HepG2 (cell line): ENCODE data around the gene DDAH2. TPM values are rescaled to one million over a fixed set of nuclear protein-coding genes. Genes with fewer than 3 reads are reported as not detected.

Experiments used
- BCL3 ChIP-seq: sonication (generic); formaldehyde crosslinking; IDR thresholded peaks from 2 replicates; pipeline ENCODE4 v1.5.1; 2020; ENCODE audit warnings: mild to moderate bottlenecking, missing genetic modification reagents, moderate library complexity
- CSRNP1 ChIP-seq: sonication (generic); formaldehyde crosslinking; IDR thresholded peaks from 2 replicates; pipeline ENCODE4 v1.8.1; 2023; ENCODE audit warnings: mild to moderate bottlenecking, missing genetic modification reagents
- DRAP1 ChIP-seq: IDR thresholded peaks from 2 replicates; pipeline ENCODE4 v1.6.1; 2016; ENCODE audit warnings: missing genetic modification reagents, missing compliant biosample characterization
- FOXC1 ChIP-seq: sonication (generic); formaldehyde crosslinking; IDR thresholded peaks from 2 replicates; pipeline ENCODE4 v1.8.0; 2022; ENCODE audit warnings: mild to moderate bottlenecking, missing genetic modification reagents, borderline replicate concordance
- GATAD2A ChIP-seq: IDR thresholded peaks from 2 replicates; pipeline ENCODE4 v1.6.1; 2016
- HNRNPH1 ChIP-seq: fragments of 200-400 bp; formaldehyde crosslinking; optimal IDR thresholded peaks from 2 replicates; pipeline ENCODE3; 2017; ENCODE audit warnings: mild to moderate bottlenecking, low read depth, low read length
- HOXA5 ChIP-seq: sonication (generic); formaldehyde crosslinking; IDR thresholded peaks from 2 replicates; pipeline ENCODE4 v1.4.0; 2020; ENCODE audit warnings: missing genetic modification reagents
- ISL2 ChIP-seq: sonication (generic); formaldehyde crosslinking; IDR thresholded peaks from 2 replicates; pipeline ENCODE4 v1.5.0; 2020; ENCODE audit warnings: missing genetic modification reagents
- KLF6 ChIP-seq: IDR thresholded peaks from 2 replicates; pipeline ENCODE4 v1.8.0; 2016; ENCODE audit warnings: missing biosample characterization, missing genetic modification reagents
- MXD1 ChIP-seq: sonication (generic); formaldehyde crosslinking; IDR thresholded peaks from 2 replicates; pipeline ENCODE4 v1.4.0; 2020; ENCODE audit warnings: mild to moderate bottlenecking, missing genetic modification reagents
- NFATC3 ChIP-seq: sonication (generic); formaldehyde crosslinking; IDR thresholded peaks from 2 replicates; pipeline ENCODE4 v1.5.1; 2020; ENCODE audit warnings: mild to moderate bottlenecking, missing genetic modification reagents
- NRL ChIP-seq: sonication (generic); formaldehyde crosslinking; IDR thresholded peaks from 2 replicates; pipeline ENCODE4 v1.5.0; 2020; ENCODE audit warnings: missing genetic modification reagents, mild to moderate bottlenecking, moderate library complexity, borderline replicate concordance
- RAD21 ChIP-seq: fragments of 450-650 bp; formaldehyde crosslinking; IDR thresholded peaks from 2 replicates; pipeline ENCODE4 v1.5.0; 2020; ENCODE audit warnings: mild to moderate bottlenecking
- REL ChIP-seq: sonication (generic); formaldehyde crosslinking; conservative IDR thresholded peaks from 2 replicates; pipeline ENCODE4 v1.8.0; 2022; ENCODE audit warnings: mild to moderate bottlenecking, missing genetic modification reagents, moderate library complexity
- SP4 ChIP-seq: sonication (generic); formaldehyde crosslinking; IDR thresholded peaks from 2 replicates; pipeline ENCODE4 v1.8.1; 2023; ENCODE audit warnings: mild to moderate bottlenecking, missing genetic modification reagents
- THAP7 ChIP-seq: sonication (generic); formaldehyde crosslinking; IDR thresholded peaks from 2 replicates; pipeline ENCODE4 v1.8.1; 2023; ENCODE audit warnings: mild to moderate bottlenecking, missing genetic modification reagents
- ZBTB38 ChIP-seq: sonication (generic); formaldehyde crosslinking; IDR thresholded peaks from 2 replicates; pipeline ENCODE4 v1.5.1; 2020; ENCODE audit warnings: mild to moderate bottlenecking, missing genetic modification reagents
- ZNF335 ChIP-seq: sonication (generic); formaldehyde crosslinking; IDR thresholded peaks from 2 replicates; pipeline ENCODE4 v1.4.0; 2020; ENCODE audit warnings: missing genetic modification reagents
- ZNF501 ChIP-seq: sonication (generic); formaldehyde crosslinking; IDR thresholded peaks from 2 replicates; pipeline ENCODE4 v1.5.1; 2020; ENCODE audit warnings: mild to moderate bottlenecking, moderate library complexity, missing genetic modification reagents
- ZNF790 ChIP-seq: sonication (generic); formaldehyde crosslinking; IDR thresholded peaks from 2 replicates; pipeline ENCODE4 v1.8.0; 2022; ENCODE audit warnings: missing genetic modification reagents, mild to moderate bottlenecking, borderline replicate concordance
- polyA plus RNA-seq, 8 experiments: library from polyadenylated mRNA; depleted of rRNA in 3 of 8; stranded (reverse) in 7 of 8; unstranded in 1 of 8; fragments of >200 nt; fragmentation: Illumina TruSeq in 4 of 8; extraction: Trizol in 4 of 8; gene quantifications; 2 replicates each; pipeline versions ENCODE4 v1.2.1 to v1.2.3, GENCODE V29; 2011 to 2016; ENCODE audit warnings: low read depth in 4 of 8, missing spikeins in 1 of 8, mixed read lengths in 1 of 8; ENCODE audit not compliant: insufficient read depth in 1 of 8
- total RNA-seq, 5 experiments: library from RNA; depleted of rRNA; stranded (reverse); fragments of >200 nt; fragmentation: Illumina TruSeq; extraction: Trizol; gene quantifications; 2 replicates each; pipeline ENCODE4 v1.2.3, GENCODE V29; 2016; ENCODE audit warnings: low read depth in 1 of 5

The DDAH2 gene
- total and polyA plus RNA-seq, 2 of the 13 experiments (the other 11 are each of a cell fraction or from before 2014, with no cell fraction given): 16.4 to 21.1 TPM

- TF ChIP-seq DRAP1 (CRISPR knock-in tag) (0 out of 2 replicates have a peak, but pooled peaks have one; percentile 34), MXD1 (CRISPR knock-in tag) (no peak), HNRNPH1 (no peak), SP4 (CRISPR knock-in tag) (no peak), ZNF501 (peak; percentile 75; the same call in 1 of the 2 replicates), HOXA5 (CRISPR knock-in tag) (no peak), NFATC3 (CRISPR knock-in tag) (no peak), FOXC1 (peak; percentile 74; the same call in 1 of the 2 replicates), KLF6 (CRISPR knock-in tag) (no peak; the same call in 1 of the 2 replicates), RAD21 (CRISPR knock-in tag) (peak; percentile 97), THAP7 (CRISPR knock-in tag) (no peak), ZNF790 (CRISPR knock-in tag) (no peak), ZBTB38 (no peak; the same call in 1 of the 2 replicates), CSRNP1 (CRISPR knock-in tag) (0 out of 2 replicates have a peak, but pooled peaks have one; percentile 15), ZNF335 (CRISPR knock-in tag) (peak; percentile 96), ISL2 (CRISPR knock-in tag) (no peak), BCL3 (CRISPR knock-in tag) (peak; percentile 70; the same call in 1 of the 2 replicates), NRL (CRISPR knock-in tag) (no peak), REL (no peak), GATAD2A (CRISPR knock-in tag) (peak; percentile 62; the same call in 1 of the 2 replicates)
- TF ChIP-seq, all 625 proteins: peak for 89
These were observed 48.6 kb downstream of the DDAH2 start, which contains the start of gene LY6G5C (continued) for GRCh38 chr6:31680226-31681134.
